NCI-H1694 (cell line): Measurements from ENCODE around the gene PLCH2.

ENCODE experiments used
- DNase-seq: peaks from one replicate; lab custom pipeline; 2025; lab: John Stamatoyannopoulos, UW

PLCH2 gene

DNA sequence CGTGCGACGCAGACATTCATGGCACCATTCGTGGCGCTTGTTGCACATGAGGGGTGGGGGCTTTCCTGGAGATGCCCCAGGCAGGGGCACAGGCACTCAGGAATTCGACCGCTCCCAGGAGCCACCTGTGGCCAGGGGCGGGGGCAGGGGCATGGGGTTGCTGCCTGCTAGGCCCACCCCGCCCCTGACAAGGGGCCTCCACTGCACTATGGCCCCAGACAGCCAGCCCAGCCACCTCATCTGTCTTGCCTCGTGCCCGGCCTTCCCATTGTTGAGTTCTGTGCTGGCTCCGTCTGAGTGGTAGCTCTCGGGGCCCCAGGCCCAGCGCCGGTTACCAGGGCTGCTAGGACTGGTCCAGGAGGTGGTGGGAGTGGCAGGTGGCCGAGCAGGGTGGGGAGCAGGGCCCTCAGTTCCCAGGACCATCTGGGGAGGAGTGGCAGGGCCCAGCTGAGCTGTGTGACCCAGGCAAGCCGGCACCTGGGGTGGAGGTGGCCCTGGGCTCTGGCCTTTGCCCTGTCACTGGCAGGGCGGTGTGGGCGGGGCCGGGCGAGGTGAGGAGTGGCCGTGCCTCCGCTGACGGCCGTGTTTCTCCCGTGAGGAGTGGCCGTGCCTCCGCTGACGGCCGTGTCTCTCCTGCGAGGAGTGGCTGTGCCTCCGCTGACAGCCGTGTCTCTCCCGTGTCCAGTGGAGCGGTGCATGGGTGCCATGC is 1.9 kb downstream of the PLCH2 start:
- no peak for DNase-seq

DNA sequence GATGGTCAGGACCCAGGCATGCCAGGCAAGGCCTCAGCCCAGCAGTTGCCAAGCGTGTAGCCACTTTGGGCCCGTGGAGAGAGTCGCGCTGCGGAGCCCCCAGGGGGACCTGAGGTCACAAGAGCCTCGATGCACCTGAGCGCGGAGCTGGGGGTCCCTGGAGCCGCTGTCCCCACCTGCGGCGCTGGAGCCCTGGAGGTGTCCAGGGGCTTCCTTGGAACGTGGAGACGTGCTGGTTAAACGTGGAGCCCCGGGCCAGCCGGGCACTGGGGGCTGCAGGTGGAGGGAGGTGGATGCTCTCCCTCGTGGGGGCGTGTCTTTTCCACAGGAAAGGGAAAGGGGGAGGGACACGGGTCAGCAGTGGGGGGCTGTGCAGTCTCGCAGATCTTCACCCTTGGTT is 3.1 kb downstream of the PLCH2 start:
- no peak for DNase-seq

DNA sequence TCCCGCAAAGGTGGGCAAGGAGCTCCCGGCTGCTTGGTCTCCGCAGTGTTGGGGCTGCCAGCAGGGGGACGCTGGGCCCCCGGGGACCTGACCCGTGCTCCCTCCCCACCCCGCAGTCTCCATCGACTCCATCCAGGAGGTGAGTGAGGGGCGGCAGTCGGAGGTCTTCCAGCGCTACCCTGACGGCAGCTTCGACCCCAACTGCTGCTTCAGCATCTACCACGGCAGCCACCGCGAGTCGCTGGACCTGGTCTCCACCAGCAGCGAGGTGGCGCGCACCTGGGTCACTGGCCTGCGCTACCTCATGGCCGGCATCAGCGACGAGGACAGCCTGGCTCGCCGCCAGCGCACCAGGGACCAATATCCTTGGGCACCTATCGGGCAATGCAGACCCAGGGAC is 3.5 kb downstream of the PLCH2 start:
- DNase-seq: no peak

DNA sequence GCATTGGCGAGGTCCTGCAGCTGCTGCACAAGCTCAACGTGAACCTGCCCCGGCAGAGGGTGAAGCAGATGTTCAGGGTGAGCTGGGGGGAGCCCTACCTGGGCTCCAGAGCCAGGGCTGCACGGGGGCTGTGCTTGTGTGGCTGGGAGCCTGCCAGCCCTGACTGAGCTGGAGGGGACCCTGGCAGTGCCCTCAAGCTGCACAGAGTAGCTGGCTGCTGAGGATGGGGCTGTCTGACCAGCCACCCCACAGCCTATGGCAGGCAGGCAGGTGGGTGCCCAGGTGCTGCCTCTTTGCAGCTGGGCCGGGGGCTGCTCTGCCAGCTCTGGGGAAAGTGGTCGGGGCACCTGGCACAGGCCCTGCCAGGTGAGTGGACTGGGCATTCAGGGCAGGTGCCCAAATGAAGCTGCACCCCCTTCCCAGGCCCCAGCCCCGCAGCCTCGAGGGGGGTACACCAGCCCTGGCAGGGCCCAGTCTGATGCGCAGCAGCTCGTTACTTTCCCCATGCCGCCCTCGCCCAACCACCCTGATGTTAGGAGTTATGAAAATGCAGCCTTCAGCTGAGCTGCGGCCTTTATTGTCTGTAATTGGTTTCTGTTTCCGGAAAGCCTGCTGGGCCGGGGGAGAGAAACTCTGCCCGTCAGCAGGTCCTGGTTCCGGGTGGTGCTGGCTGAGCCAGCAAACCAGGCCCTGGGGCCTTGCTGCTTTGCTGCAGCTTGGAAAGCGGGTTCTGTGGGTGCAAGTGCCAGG is 4.3 kb downstream of the PLCH2 start:
- DNase-seq: no peak

DNA sequence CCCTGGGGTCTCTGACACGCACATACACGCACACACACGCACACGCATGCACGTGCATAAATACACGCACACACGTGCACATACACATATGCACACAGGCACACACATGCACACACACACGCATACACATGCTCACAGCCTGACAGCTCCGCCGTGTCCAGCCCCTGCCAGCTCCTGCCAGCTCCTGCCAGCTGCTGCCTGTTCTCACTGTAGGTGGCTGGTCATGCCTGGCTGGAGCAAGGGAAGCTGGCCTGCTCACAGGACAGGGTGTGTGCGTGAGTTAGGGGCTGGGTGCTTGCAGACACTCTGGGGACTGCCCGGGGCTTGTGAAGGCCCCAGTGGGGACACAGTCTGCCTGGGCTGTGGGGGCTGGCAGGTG is 4.9 kb downstream of the PLCH2 start:
- peak; percentile 25 for DNase-seq

DNA sequence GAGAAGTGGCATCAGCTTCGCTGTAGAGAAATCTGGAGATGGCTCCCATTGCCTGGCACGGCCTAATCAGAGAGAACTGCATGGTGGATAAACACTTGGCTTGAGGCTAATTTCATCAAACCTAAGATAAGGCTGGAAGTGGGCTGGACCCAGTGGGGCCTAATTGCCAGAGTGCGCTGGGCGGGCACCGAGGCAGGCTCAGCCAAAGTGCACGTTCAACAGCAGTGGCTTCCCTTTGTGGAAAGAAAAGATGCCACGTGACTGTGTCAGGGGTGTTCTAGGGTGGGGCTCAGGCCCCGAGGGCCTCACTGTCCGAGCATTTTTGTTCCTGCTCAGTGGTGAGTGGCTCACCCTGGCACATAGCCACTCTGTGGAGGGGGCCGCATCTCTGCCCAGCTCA is 5.8 kb downstream of the PLCH2 start:
- no peak for DNase-seq

DNA sequence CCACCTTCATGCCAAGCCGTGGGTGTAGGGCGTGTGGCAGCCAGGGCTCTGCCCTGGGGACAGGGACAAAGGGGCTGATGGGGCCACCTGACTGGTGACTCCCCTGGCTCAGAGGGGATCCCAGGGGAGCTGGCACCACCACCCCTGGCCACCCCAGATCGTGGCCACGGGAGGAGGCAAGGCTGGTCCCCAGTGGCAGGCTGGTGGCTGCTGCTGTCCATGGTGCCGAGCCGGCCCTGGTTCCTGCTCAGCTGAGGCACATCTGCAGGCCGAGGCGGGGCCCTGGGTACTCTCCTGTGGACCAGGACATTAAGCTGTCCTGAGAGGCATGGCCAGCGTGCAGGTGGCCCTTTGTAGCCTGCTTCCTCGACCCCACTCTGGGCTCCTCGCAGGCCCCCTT is 6.5 kb downstream of the PLCH2 start:
- DNase-seq: no peak

DNA sequence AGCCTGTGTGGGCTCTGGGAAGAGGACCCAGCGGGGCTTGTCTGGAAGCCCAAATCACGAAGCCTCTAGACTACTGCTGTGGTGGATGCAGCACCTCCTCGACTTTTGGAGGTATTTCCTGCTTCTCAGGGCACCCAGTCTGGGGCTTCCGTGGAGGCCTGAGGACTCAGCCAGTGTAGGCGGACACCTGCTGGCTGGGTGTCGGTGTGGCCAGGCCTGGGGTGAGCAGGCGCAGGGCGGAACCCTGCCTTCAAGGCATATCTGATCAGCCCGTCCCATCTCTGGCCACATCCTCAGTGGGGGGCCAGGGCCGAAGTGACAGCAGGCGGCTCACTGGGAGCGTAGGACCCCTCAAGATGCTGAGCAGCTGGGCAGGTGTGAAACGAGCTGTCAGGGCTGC is 6.9 kb downstream of the PLCH2 start:
- no peak for DNase-seq

DNA sequence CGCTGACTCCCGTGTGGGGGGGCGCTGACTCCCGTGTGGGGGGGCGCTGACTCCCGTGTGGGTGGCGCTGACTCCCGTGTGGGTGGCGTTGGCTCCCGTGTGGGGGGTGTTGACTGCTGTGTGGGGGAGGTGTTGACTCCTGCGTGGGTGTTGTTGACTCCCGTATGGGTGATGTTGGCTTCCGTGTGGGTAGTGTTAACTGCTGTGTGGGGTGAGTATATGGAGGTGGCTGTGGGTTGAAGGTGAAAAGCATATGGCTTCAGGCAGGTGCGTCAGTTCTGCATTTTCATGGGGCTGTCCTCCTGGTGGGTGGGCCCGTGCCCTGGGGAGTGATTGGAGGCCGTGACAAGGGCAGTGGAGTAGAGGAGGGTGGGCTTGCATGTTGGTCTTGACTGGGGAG is 7.9 kb downstream of the PLCH2 start:
- DNase-seq: no peak

DNA sequence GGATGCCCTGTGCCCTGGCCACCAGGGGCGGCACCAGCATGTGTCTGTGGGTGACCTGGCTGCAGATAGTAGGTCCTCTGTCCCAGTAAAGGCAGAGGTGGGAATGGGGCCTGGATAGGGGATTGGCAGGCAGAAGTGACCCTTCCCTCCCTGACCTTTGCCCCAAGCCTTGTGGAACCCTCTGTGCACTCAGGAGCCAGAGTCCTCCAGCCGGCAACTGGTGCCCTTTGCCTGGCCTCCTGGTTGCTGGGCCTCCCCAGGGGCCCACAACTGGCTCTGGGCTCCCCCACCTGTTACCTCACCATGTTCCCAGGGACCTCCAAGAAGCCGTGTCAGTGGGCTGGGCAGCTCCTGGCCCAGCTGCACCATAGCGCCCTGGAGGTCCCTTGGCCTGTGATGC is 10.0 kb downstream of the PLCH2 start:
- DNase-seq: no peak

DNA sequence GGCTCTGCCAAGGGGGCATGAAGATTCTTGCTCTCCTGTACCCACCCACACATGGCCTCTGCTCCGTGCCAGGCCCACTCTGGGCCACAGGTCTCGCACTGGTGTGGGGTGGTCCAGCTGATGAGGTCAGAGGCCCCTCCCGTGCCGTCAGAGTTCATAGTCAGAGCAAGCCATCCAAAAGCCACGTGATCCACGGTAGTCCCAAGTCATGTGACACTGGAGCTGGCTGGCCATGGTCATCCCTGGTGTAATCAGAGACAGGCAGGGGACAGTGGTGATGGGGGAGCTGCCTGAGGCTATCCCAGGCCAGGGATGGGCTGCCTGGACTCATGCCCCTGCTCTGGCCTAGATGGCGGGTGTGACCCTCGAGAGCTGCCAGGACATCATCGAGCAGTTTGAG is 10.5 kb downstream of the PLCH2 start:
- DNase-seq: no peak

DNA sequence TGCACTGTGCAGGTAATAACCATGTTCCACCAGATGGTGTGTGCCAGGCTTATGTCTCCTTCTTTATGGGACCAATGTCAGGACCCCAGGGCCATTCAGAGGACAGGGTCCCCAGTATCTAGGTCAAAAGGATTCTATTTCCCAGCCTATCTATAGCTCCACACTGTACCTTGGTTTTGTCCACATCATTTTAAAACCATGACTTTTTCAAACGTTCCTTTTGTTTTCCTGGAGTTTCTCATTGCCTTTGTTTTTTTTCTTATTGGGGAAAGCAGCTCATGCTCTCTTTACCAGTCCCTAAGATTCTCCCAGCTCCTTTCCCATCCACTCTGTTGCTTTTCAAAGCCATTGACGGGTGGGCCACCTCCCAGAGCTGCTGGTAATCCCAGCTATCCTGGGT is 12.6 kb downstream of the PLCH2 start:
- no peak for DNase-seq

DNA sequence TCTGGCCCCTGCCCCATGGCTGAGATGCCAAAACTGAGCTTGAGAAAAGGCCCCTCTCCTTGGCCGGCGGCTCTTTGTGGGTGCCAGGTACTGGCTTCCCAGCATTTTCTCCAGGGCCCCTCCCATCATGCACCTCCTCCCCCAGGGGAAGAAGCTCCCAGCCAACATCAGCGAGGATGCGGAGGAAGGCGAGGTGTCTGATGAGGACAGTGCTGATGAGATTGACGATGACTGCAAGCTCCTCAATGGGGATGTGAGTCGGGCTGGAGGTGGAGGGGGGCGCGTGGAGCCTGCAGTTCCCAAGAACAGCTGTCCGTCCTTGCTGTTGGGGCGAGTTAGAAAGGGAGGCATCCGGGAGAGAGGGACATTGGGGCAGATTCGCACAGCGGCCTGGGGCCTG is 13.5 kb downstream of the PLCH2 start:
- no peak for DNase-seq

DNA sequence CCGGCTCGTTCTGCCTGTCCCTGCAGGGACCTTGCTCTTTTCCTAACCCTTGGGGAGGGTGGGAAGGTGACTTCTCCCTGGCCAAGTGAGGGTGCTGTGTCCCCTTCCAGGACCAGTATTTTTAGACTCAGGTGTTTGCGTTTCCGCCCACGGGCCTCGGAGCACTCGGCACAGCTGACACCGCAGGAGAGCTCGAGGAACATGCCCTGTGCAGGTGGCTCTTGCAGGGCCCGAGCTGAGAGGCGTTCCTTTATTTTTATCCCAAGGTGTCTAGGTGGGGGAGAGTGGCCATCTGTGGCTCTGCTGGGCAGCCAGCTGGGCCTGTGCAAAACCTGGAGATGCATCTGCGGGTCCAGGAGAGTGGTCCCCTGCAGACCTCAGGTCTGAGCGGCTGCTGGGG is 16.0 kb downstream of the PLCH2 start:
- DNase-seq: no peak

DNA sequence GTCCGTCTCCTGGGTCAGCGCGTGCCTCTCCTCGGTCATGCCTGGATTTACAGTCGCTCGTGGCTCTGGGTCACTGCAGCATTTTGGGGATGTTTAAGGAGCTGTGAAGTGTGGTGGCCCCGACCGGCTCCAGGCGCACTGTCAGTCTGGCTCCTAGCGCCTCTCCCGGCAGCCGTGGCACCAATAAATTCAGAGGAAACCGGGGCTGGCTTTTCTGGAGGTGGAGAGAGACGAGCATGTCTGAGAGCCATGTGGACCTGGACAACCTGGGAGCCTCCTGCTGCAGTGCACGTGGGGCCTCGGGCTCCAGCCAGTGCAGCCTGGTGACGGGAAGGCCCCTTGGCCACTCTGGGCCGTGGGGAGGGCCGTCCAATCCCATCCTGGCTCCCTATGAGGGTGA is 17.1 kb downstream of the PLCH2 start:
- DNase-seq: no peak

DNA sequence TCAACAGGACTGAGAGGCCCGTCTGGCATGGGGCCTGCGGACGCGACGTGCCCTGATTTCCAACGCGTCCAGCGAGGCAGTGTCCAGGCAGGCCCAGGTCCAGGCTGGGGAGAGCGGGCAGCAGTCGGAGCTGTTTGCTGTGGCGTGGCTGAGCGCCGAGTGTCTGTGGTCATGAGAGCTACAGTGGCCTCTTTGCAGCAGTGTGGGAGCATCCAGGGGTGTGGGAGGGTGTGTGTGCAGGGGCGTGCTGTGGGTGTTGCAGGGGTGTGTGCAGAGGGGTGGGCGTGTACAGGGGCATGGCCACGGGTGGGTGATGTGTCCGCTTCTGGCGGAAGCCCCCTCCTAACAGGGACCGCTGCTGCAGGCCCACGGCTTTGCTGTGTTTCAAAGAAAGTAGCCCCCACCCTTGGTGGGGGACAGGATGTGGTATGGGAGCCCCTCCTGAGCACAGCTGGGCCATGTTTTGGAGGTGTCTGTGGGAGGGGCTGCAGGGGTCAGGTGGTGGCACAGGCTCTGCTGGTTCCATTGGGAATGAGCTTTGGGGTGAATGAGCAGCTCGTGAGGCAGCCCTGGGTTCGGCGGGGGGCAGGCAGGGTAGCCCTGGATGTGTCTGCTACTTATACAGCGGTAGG is 17.7 kb downstream of the PLCH2 start:
- DNase-seq: no peak

DNA sequence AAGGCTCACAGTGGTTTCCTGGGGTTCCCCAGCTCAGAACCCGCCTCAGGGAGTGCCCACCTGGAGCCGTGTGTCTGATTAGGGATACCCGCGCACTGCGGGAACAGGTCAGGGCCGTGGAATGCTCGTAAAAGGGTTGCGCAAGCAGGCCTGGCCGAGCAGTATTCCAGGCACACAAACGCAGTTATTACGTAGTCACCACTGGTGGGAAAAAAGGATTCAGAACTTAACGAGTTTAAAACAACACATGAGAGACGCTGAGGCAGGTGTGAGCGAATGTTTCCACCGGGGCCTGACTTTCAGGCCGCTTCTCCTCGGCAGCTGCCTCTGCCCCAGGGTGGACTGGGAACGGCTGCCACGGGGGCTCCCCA is 18.2 kb downstream of the PLCH2 start:
- DNase-seq: no peak

DNA sequence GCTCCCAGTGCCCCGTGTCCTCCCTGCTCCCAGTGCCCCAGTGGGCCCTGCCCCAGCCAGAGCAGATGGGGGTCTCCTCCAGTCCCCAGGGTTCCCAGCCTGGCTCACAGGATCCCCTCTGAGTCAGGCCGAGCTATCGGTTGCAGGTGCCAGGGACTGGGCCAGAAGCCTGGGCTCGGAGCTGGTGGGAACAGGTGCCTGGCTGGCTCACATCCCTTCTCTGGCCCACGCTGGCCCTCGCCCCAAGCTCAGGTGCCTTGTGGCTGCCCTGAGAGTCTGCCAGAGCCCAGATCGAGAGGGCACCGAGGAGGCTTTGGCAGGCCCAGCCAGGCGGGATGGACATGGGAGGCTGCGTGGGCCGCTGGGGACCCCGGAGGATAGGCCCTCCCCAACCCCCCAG is 18.9 kb downstream of the PLCH2 start:
- DNase-seq: no peak

DNA sequence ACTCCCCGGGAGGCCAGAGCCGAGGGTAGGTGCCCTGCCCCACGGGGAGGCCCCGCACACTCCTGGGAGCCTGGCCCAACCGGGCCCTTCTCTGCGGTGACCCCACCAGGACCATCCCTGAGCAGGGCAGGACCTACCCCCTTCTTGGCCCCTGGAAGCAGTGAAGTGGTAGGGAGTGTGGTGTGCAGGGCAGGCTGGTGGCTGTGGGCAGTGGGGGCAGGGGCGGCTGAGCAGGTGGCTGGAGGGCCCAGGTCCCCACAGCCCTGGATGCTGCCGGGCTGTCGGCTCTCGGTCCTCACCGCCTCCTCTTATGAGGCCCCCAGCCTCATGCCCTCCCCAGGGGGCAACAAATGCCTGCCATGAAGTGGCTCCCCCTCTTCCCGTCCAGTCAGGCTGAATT is 19.5 kb downstream of the PLCH2 start:
- no peak for DNase-seq

DNA sequence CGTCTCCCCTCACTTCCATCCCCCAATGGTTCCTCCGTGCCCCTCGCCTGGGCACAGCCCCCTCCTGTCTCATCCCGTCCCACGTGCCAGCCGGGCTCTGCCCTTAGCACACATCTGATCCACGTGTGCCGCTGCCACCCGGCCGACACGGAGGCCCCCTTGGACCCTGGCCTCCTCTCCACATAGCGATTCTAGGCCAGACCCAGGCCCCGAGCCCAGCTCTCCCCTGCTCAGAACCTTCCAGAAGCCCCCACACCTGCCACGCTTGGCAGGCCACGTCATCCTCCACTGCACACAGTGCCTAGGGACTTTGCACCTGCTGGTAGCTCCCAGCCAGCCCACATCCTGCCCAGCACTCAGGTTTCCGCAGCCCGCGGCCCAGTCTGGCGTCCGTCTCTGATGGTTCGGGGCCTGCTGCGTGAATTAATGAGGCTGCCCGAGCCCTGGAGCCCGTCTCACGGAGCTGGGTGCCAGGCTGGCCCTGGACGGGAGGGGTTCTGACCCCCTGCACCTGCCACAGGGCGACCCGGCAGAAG is 20.1 kb downstream of the PLCH2 start:
- DNase-seq: no peak

DNA sequence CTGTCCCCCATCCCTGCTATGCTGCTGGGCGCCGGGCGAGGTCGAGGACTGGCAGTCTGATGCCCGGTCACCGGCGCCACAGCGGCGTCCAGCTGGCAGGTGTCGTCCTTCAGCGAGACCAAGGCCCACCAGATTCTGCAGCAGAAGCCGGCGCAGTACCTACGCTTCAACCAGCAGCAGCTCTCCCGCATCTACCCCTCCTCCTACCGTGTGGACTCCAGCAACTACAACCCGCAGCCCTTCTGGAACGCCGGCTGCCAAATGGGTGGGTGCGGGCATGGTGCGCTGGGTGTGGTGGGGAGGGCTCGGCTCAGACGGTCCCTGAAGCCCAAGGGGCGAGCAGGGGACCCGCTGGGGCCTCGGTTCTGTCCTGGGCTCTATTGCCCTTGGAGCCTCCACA is 20.7 kb downstream of the PLCH2 start:
- no peak for DNase-seq

DNA sequence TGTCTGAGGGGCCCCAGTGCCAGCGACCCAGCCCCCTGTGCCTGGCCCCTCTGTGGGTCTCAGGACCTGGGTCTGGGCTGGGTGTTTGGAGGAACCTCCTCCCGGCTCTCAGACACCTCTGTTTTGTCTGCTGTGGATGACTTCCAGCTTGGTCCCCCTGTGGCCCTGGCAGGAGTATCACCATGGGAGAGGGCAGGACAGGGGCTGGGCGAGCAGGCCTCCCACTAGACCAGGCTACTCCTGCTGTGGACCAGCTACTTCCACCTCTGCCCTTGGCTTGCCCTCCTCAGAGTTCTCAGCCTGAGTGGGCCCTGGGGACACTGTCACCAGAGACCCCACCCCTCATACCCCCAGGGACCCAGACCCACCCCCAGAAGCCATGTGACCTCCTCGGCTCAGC is 21.8 kb downstream of the PLCH2 start:
- no peak for DNase-seq

DNA sequence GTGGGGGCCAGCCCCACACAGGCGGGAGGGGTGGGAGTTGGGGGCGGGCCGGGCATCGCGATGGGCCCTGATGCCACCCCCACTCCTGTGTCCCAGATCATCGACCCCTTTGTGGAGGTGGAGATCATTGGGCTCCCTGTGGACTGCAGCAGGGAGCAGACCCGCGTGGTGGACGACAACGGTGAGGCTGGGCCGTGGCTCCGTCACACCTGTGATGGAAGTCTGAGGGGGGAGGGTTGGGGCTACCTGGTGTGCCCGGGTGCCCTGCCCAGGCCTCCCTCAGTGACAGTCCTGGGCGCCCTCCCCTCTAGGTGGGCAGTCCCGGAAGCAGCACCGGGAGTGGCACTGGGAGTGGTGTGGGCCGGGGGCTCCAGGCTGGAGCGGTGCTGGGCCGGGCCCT is 22.6 kb downstream of the PLCH2 start:
- no peak for DNase-seq
